HCT116 (cell line): ENCODE results near the gene GRIK3. TPM values are rescaled to one million over a fixed set of nuclear protein-coding genes. Genes with fewer than 3 reads are reported as not detected.

Experiments
- ATAC-seq: fragments of 200-7000 bp; cut with Tn5 transposase; 2 replicates; pipeline ENCODE4 v1.9.1; 2020; ENCODE audit warnings: mild to moderate bottlenecking, moderate library complexity
- BruUV-seq: library from RNA; stranded (reverse); fragments of 400-500 nt; replicated peaks from 2 replicates; lab custom pipeline; 2021; lab: Mats Ljungman, UMichigan
- CTCF ChIA-PET: fragments of 300-600 bp; sonication (Branson Sonifier 250); formaldehyde crosslinking; loops from one replicate; lab custom pipeline; 2021; ENCODE audit warnings: antibody characterized with exemption; lab: Charles Lee
- POLR2A ChIA-PET: fragments of 300-600, 350-600 bp; sonication (Branson Sonifier 250); formaldehyde crosslinking; loops from one replicate; lab custom pipeline; 2021; ENCODE audit warnings: antibody characterized with exemption; lab: Charles Lee
- RAD21 ChIA-PET, 2 experiments: fragments of 300-600 bp; sonication (Branson Sonifier 250); formaldehyde crosslinking; loops; one replicate each; lab custom pipeline; 2023; ENCODE audit warnings: low total read pairs in 2 of 2; ENCODE audit not compliant: uncharacterized antibody in 2 of 2, unreplicated experiment in 2 of 2, low non-redundant PET in 1 of 2; lab: Charles Lee
- DNase-seq: peaks from one replicate; pipeline ENCODE4 v3.0.0-alpha.2; 2010; ENCODE audit warnings: low read depth, low spot score
- H2AFZ ChIP-seq: fragments of 200-600 bp; shearing (Covaris generic), sonication (generic); 2 replicates; pipeline ENCODE4 v1.6.1; 2017; ENCODE audit warnings: low read depth, mixed run types, mixed read lengths, antibody characterized with exemption, low read length; ENCODE audit not compliant: poor library complexity, severe bottlenecking
- H3K27ac ChIP-seq: 2 replicates; pipeline ENCODE4 v1.5.1; 2012; ENCODE audit warnings: low read depth, low read length
- H3K27me3 ChIP-seq: fragments of 200-600 bp; sonication (generic); 2 replicates; pipeline ENCODE4 v1.6.1; 2016; ENCODE audit warnings: mixed run types, low read length, mixed read lengths; ENCODE audit not compliant: insufficient read depth
- H3K36me3 ChIP-seq, 2 experiments: fragments of 200-500 bp in 1 of 2; fragments of 200-600 bp in 1 of 2; sonication (Bioruptor generic) in 1 of 2; sonication (generic) in 1 of 2; 2 replicates each; pipeline versions ENCODE4 v1.5.1 to v1.6.1; 2014 to 2016; ENCODE audit warnings: low read length in 2 of 2, inconsistent platforms in 1 of 2, mixed read lengths in 1 of 2, mixed run types in 1 of 2; ENCODE audit not compliant: insufficient read depth in 2 of 2, control insufficient read depth in 1 of 2
- H3K4me1 ChIP-seq, 2 experiments: fragments of 200-600 bp in 1 of 2; sonication (generic) in 1 of 2; 2 replicates each; pipeline versions ENCODE4 v1.5.1 to v1.6.1; 2012 to 2017; ENCODE audit warnings: low read length in 2 of 2, inconsistent platforms in 1 of 2, mild to moderate bottlenecking in 1 of 2, mixed read lengths in 1 of 2, mixed run types in 1 of 2, moderate library complexity in 1 of 2; ENCODE audit not compliant: insufficient read depth in 2 of 2, control insufficient read depth in 1 of 2
- H3K4me2 ChIP-seq: fragments of 200-600 bp; sonication (generic); 2 replicates; pipeline ENCODE4 v1.6.1; 2017; ENCODE audit warnings: mixed run types, low read length, mixed read lengths
- H3K4me3 ChIP-seq, 2 experiments: fragments of 200-600 bp in 1 of 2; sonication (generic) in 1 of 2; replicated peaks in 1 of 2; 2 replicates each; pipeline ENCODE4 v1.5.1; 2011 to 2016; ENCODE audit warnings: low read length in 2 of 2, control low read depth in 1 of 2, low read depth in 1 of 2, mild to moderate bottlenecking in 1 of 2, mixed read lengths in 1 of 2, mixed run types in 1 of 2
- H3K79me2 ChIP-seq: fragments of 200-600 bp; sonication (generic); 2 replicates; pipeline ENCODE4 v1.6.1; 2017; ENCODE audit warnings: mild to moderate bottlenecking, mixed run types, low read length, moderate library complexity, mixed read lengths; ENCODE audit not compliant: insufficient read depth
- H3K9ac ChIP-seq: fragments of 200-600 bp; sonication (generic); 2 replicates; pipeline ENCODE4 v1.6.1; 2016; ENCODE audit warnings: low read length, mixed read lengths
- H3K9me2 ChIP-seq: fragments of 200-600 bp; sonication (generic), shearing (Covaris generic); 2 replicates; pipeline ENCODE4 v1.6.1; 2017; ENCODE audit warnings: mixed run types, mild to moderate bottlenecking, moderate library complexity; ENCODE audit not compliant: insufficient read depth
- H3K9me3 ChIP-seq, 2 experiments: fragments of 200-500 bp in 1 of 2; fragments of 200-600 bp in 1 of 2; sonication (Bioruptor generic) in 1 of 2; sonication (generic) in 1 of 2; 2 replicates each; pipeline ENCODE4 v1.6.1; 2014 to 2017; ENCODE audit warnings: low read length in 2 of 2, mixed read lengths in 2 of 2, inconsistent platforms in 1 of 2, low read depth in 1 of 2, mild to moderate bottlenecking in 1 of 2, mixed run types in 1 of 2, moderate library complexity in 1 of 2; ENCODE audit not compliant: control insufficient read depth in 1 of 2, insufficient read depth in 1 of 2
- H4K20me1 ChIP-seq: fragments of 200-600 bp; sonication (generic), shearing (Covaris generic); 2 replicates; pipeline ENCODE4 v1.6.1; 2017; ENCODE audit warnings: mixed run types, mild to moderate bottlenecking, moderate library complexity; ENCODE audit not compliant: insufficient read depth
- CBX3 ChIP-seq: IDR thresholded peaks from 2 replicates; pipeline ENCODE4 v1.6.1; 2012; ENCODE audit warnings: low read depth
- SRF ChIP-seq: IDR thresholded peaks from 2 replicates; pipeline ENCODE4 v1.6.1; 2012; ENCODE audit warnings: low read depth
- intact Hi-C: fragments of 100-400 bp; cut with micrococcal nuclease; formaldehyde crosslinking; loops from 2 replicates; pipeline ENCODE4 v1.10.0; 2022
- total RNA-seq: library from RNA; stranded (reverse); gene quantifications from one replicate; pipeline ENCODE4 v1.2.1, GENCODE V29; 2021; ENCODE audit not compliant: unreplicated experiment
- TF ChIP-seq, protein P1 (sequence below), 3 experiments: fragments of 200-600 bp in 1 of 3; sonication (generic) in 1 of 3; IDR thresholded peaks in 2 of 3; conservative IDR thresholded peaks in 1 of 3; 2 replicates each; pipeline ENCODE4 v1.5.1; 2012 to 2017; ENCODE audit warnings: low read depth in 2 of 3, low read length in 2 of 3, antibody characterized with exemption in 1 of 3, borderline replicate concordance in 1 of 3, control low read depth in 1 of 3, mild to moderate bottlenecking in 1 of 3, mixed read lengths in 1 of 3, mixed run types in 1 of 3, moderate library complexity in 1 of 3; ENCODE audit not compliant: insufficient read depth in 1 of 3
- TF ChIP-seq, protein P2 (sequence below): IDR thresholded peaks from 2 replicates; pipeline ENCODE4 v1.6.1; 2012; ENCODE audit warnings: low read depth

The GRIK3 gene
- total RNA-seq, 1 experiment from 2014 or later: not detected

DNA sequence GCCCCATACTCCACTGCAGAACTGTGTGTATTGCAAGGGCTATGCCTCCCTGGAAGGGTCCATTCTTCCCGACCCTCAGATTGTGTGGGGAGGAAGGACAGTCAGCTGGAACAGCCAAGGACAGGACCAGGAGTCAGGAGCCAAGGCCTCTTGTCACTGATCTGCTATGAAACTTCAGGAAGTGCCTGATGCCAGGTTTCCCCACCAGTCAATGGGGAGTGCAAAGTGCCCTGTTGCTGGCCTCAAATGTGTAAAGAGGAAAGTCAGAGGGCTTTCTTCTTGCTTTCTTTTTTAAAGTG lies 168.8 kb downstream of the GRIK3 start:
- RAD21 ChIA-PET: no interaction called here
- no peak overlapping the region for H3K4me2 ChIP-seq
- no peaks in the 10 kb centered on the region for H3K4me1 ChIP-seq
- no peaks in the 10 kb centered on the region for H3K79me2 ChIP-seq
- ATAC-seq: no peak
- POLR2A ChIA-PET: no interaction called here
- H3K9me3 ChIP-seq: no peaks in the 10 kb centered on the region
- TF ChIP-seq, protein P1, sequence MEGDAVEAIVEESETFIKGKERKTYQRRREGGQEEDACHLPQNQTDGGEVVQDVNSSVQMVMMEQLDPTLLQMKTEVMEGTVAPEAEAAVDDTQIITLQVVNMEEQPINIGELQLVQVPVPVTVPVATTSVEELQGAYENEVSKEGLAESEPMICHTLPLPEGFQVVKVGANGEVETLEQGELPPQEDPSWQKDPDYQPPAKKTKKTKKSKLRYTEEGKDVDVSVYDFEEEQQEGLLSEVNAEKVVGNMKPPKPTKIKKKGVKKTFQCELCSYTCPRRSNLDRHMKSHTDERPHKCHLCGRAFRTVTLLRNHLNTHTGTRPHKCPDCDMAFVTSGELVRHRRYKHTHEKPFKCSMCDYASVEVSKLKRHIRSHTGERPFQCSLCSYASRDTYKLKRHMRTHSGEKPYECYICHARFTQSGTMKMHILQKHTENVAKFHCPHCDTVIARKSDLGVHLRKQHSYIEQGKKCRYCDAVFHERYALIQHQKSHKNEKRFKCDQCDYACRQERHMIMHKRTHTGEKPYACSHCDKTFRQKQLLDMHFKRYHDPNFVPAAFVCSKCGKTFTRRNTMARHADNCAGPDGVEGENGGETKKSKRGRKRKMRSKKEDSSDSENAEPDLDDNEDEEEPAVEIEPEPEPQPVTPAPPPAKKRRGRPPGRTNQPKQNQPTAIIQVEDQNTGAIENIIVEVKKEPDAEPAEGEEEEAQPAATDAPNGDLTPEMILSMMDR (IDR thresholded peaks at IDR 0.05 in 2 of 3, conservative IDR thresholded peaks at IDR 0.05 in 1 of 3; ENCODE audit: borderline replicate concordance in 1 of 3, insufficient read depth in 1 of 3, low read depth in 2 of 3, low read length in 2 of 3): no peak
- TF ChIP-seq CBX3 (no peak), SRF (no peak)
- TF ChIP-seq, protein P2, sequence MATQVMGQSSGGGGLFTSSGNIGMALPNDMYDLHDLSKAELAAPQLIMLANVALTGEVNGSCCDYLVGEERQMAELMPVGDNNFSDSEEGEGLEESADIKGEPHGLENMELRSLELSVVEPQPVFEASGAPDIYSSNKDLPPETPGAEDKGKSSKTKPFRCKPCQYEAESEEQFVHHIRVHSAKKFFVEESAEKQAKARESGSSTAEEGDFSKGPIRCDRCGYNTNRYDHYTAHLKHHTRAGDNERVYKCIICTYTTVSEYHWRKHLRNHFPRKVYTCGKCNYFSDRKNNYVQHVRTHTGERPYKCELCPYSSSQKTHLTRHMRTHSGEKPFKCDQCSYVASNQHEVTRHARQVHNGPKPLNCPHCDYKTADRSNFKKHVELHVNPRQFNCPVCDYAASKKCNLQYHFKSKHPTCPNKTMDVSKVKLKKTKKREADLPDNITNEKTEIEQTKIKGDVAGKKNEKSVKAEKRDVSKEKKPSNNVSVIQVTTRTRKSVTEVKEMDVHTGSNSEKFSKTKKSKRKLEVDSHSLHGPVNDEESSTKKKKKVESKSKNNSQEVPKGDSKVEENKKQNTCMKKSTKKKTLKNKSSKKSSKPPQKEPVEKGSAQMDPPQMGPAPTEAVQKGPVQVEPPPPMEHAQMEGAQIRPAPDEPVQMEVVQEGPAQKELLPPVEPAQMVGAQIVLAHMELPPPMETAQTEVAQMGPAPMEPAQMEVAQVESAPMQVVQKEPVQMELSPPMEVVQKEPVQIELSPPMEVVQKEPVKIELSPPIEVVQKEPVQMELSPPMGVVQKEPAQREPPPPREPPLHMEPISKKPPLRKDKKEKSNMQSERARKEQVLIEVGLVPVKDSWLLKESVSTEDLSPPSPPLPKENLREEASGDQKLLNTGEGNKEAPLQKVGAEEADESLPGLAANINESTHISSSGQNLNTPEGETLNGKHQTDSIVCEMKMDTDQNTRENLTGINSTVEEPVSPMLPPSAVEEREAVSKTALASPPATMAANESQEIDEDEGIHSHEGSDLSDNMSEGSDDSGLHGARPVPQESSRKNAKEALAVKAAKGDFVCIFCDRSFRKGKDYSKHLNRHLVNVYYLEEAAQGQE: no peak
- no TSS peak for BruUV-seq
- no peak overlapping the region for H3K4me3 ChIP-seq
- H3K36me3 ChIP-seq: no peaks in the 10 kb centered on the region
- H2AFZ ChIP-seq: no peak overlapping the region
- intact Hi-C loops: no loop called here
- H4K20me1 ChIP-seq: no peaks in the 10 kb centered on the region
- H3K9ac ChIP-seq: no peak overlapping the region
- H3K27me3 ChIP-seq: peaks cover 40% of the 10 kb centered on the region
- H3K27ac ChIP-seq: no peak overlapping the region
- no peak for DNase-seq
- H3K9me2 ChIP-seq: no peaks in the 10 kb centered on the region
- CTCF ChIA-PET: no interaction called here
